ENCODE measurements around the gene SS18.

GRCh38 chr18:26086959-26087358, 3.5 kb downstream of the SS18 start:
- TF ChIP-seq CTCF (conservative IDR thresholded peaks at IDR 0.05; ENCODE audit: low read length): no peak
- TF ChIP-seq EZH2phosphoT487 (IDR thresholded peaks at IDR 0.05; ENCODE audit: borderline replicate concordance): no peak

Data from Loucy (cell line).